D721Med (cell line): Measurements from ENCODE around the gene PLEKHN1.

ENCODE experiments used
- DNase-seq: peaks from one replicate; pipeline ENCODE4 v3.0.0; 2011; ENCODE audit warnings: low spot score; ENCODE audit not compliant: insufficient read length
- FAIRE-seq: peaks from 2 replicates; lab custom pipeline; 2011; peaks lifted over from hg19 to GRCh38; lab: Jason Lieb, UNC
- TF ChIP-seq, protein P1 (sequence below): IDR thresholded peaks from 2 replicates; pipeline ENCODE4 v1.5.1; 2012; ENCODE audit warnings: mild to moderate bottlenecking, control low read depth; ENCODE audit not compliant: insufficient read depth; ENCODE audit errors: missing control alignments

Gene PLEKHN1

GRCh38 chr1:980602-981395 lies 14.5 kb downstream of the PLEKHN1 start:
- no peak for DNase-seq
- FAIRE-seq, result no peak
- TF ChIP-seq, protein P1, sequence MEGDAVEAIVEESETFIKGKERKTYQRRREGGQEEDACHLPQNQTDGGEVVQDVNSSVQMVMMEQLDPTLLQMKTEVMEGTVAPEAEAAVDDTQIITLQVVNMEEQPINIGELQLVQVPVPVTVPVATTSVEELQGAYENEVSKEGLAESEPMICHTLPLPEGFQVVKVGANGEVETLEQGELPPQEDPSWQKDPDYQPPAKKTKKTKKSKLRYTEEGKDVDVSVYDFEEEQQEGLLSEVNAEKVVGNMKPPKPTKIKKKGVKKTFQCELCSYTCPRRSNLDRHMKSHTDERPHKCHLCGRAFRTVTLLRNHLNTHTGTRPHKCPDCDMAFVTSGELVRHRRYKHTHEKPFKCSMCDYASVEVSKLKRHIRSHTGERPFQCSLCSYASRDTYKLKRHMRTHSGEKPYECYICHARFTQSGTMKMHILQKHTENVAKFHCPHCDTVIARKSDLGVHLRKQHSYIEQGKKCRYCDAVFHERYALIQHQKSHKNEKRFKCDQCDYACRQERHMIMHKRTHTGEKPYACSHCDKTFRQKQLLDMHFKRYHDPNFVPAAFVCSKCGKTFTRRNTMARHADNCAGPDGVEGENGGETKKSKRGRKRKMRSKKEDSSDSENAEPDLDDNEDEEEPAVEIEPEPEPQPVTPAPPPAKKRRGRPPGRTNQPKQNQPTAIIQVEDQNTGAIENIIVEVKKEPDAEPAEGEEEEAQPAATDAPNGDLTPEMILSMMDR, result no peak

GRCh38 chr1:981491-981954 lies 15.2 kb downstream of the PLEKHN1 start:
- DNase-seq, result no peak
- FAIRE-seq, result no peak
- TF ChIP-seq, protein P1, result no peak

GRCh38 chr1:981955-982558 lies 15.8 kb downstream of the PLEKHN1 start, which contains the start of gene PERM1:
Gene PERM1 (minus strand): TSS chr1:982093. CDS start chr1:981029, 1,064 bp downstream.
- TF ChIP-seq, protein P1, result no peak
- FAIRE-seq, result no peak
- DNase-seq, result no peak

- FAIRE-seq (no peak), DNase-seq (no peak)
- TF ChIP-seq, protein P1, result no peak
Observed at GRCh38 chr1:982765-983436, 16.6 kb downstream of the PLEKHN1 start.

DNA sequence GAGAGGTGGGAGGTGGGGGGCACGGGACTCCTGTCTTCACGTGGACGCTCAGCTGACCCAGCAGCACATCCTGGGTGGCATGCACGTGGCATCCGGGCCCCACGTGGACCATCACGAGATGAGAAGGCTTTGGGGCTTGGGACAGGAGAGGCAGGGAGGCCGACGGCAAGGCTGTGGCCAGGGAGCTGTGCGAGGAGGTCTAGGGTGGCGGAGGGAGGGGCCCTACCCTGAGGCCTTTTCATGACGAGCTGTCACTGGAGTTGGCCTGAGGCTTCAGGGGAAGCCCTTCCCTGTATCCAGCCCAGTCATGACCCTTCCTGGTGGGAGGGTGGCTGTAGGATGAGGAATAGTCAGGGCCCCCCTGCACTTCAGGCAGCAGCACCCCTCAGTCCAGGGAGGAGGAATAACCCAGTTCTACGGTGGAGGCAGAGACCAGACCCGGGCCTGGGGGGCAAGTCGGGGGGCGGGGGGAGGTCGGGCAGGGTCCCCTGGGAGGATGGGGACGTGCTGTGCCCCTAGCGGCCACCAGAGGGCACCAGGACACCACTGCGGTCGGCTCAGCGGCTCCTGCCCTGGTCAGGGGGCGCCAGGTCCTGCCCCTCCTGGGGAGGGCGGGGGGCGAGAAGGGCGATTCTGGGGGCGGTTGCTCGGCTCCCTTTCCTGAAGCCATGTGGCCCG lies 17.7 kb downstream of the PLEKHN1 start:
- FAIRE-seq (no peak), DNase-seq (peak; percentile 70)
- TF ChIP-seq, protein P1, result peak; percentile 52

DNA sequence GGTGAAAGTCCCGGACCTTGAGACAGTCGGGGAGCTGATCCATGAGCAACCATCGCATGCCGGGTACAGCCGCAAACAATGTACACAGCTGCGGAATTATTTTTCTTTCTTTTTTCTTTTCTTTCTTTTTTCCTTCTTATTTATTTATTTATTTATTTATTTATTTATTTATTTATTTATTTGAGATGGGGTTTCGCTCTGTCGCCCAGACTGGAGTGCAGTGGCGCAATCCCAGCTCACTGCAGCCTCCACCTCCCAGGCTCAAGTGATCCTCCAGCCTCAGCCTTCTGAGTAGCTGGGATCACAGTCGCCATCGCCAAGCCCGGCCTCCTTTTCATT lies 18.2 kb downstream of the PLEKHN1 start:
- TF ChIP-seq, protein P1, result no peak
- DNase-seq (no peak), FAIRE-seq (no peak)
